HepG2 (cell line): ENCODE results near the gene NUDT3. TPM values are rescaled to one million over a fixed set of nuclear protein-coding genes. Genes with fewer than 3 reads are reported as not detected.
A peak's percentile ranks its signal among the peaks of the same experiment; 100 is the strongest.

Experiments used
- CHCHD3 ChIP-seq: sonication (generic); formaldehyde crosslinking; IDR thresholded peaks from 2 replicates; pipeline ENCODE4 v1.8.0; 2022; ENCODE audit warnings: mild to moderate bottlenecking, missing genetic modification reagents, moderate library complexity
- ELF4 ChIP-seq: sonication (generic); formaldehyde crosslinking; IDR thresholded peaks from 2 replicates; pipeline ENCODE4 v1.5.0; 2020; ENCODE audit warnings: missing genetic modification reagents, mild to moderate bottlenecking, moderate library complexity, borderline replicate concordance
- FOXO1 ChIP-seq: sonication (generic); formaldehyde crosslinking; IDR thresholded peaks from 2 replicates; pipeline ENCODE4 v1.4.0; 2020; ENCODE audit warnings: missing genetic modification reagents
- FOXP4 ChIP-seq: sonication (generic); formaldehyde crosslinking; IDR thresholded peaks from 2 replicates; pipeline ENCODE4 v1.4.0; 2020; ENCODE audit warnings: missing genetic modification reagents
- GMEB1 ChIP-seq: sonication (generic); formaldehyde crosslinking; IDR thresholded peaks from 2 replicates; pipeline ENCODE4 v1.5.1; 2020; ENCODE audit warnings: missing genetic modification reagents, mild to moderate bottlenecking, borderline replicate concordance
- PHB2 ChIP-seq: fragments of 450-650 bp; IDR thresholded peaks from 2 replicates; pipeline ENCODE4 v1.6.1; 2018; ENCODE audit not compliant: partially characterized antibody
- PPARG ChIP-seq: conservative IDR thresholded peaks from 2 replicates; pipeline ENCODE4 v1.6.1; 2016; ENCODE audit warnings: missing biosample characterization, missing genetic modification reagents
- RBM22 ChIP-seq: fragments of 200-400 bp; formaldehyde crosslinking; optimal IDR thresholded peaks from 2 replicates; pipeline ENCODE3; 2017; ENCODE audit warnings: mild to moderate bottlenecking, low read length, moderate library complexity
- SMAD1 ChIP-seq: sonication (generic); formaldehyde crosslinking; IDR thresholded peaks from 2 replicates; pipeline ENCODE4 v1.4.0; 2020; ENCODE audit warnings: missing genetic modification reagents, low read depth, mild to moderate bottlenecking, borderline replicate concordance
- YY1 ChIP-seq: IDR thresholded peaks from 2 replicates; pipeline ENCODE4 v1.6.1; 2011; ENCODE audit warnings: low read length, low read depth, moderate library complexity, mild to moderate bottlenecking; ENCODE audit not compliant: insufficient read depth, insufficient replicate concordance
- ZFP36L1 ChIP-seq: sonication (generic); formaldehyde crosslinking; IDR thresholded peaks from 2 replicates; pipeline ENCODE4 v1.8.0; 2022; ENCODE audit warnings: mild to moderate bottlenecking, missing genetic modification reagents, moderate library complexity
- ZNF207 ChIP-seq: fragments of 450-650 bp; IDR thresholded peaks from 2 replicates; pipeline ENCODE4 v1.6.1; 2016; ENCODE audit warnings: antibody characterized with exemption, borderline replicate concordance
- ZNF367 ChIP-seq: sonication (generic); formaldehyde crosslinking; IDR thresholded peaks from 2 replicates; pipeline ENCODE4 v1.4.0; 2020; ENCODE audit warnings: missing genetic modification reagents, borderline replicate concordance
- ZNF749 ChIP-seq: sonication (generic); formaldehyde crosslinking; IDR thresholded peaks from 2 replicates; pipeline ENCODE4 v1.8.0; 2022; ENCODE audit warnings: mild to moderate bottlenecking, missing genetic modification reagents, moderate library complexity, borderline replicate concordance
- ZNF766 ChIP-seq: sonication (generic); formaldehyde crosslinking; IDR thresholded peaks from 2 replicates; pipeline ENCODE4 v1.5.0; 2020; ENCODE audit warnings: missing genetic modification reagents, borderline replicate concordance
- polyA plus RNA-seq, 8 experiments: library from polyadenylated mRNA; depleted of rRNA in 3 of 8; stranded (reverse) in 7 of 8; unstranded in 1 of 8; fragments of >200 nt; fragmentation: Illumina TruSeq in 4 of 8; extraction: Trizol in 4 of 8; gene quantifications; 2 replicates each; pipeline versions ENCODE4 v1.2.1 to v1.2.3, GENCODE V29; 2011 to 2016; ENCODE audit warnings: low read depth in 4 of 8, missing spikeins in 1 of 8, mixed read lengths in 1 of 8; ENCODE audit not compliant: insufficient read depth in 1 of 8
- total RNA-seq, 5 experiments: library from RNA; depleted of rRNA; stranded (reverse); fragments of >200 nt; fragmentation: Illumina TruSeq; extraction: Trizol; gene quantifications; 2 replicates each; pipeline ENCODE4 v1.2.3, GENCODE V29; 2016; ENCODE audit warnings: low read depth in 1 of 5
- TF ChIP-seq, protein P1 (sequence below): sonication (generic); formaldehyde crosslinking; IDR thresholded peaks from 2 replicates; pipeline ENCODE4 v1.4.0; 2020; ENCODE audit warnings: mild to moderate bottlenecking, missing genetic modification reagents

The NUDT3 gene
- total and polyA plus RNA-seq, 2 of the 13 experiments (the other 11 are each of a cell fraction or from before 2014, with no cell fraction given), result 20.2 to 20.6 TPM

DNA sequence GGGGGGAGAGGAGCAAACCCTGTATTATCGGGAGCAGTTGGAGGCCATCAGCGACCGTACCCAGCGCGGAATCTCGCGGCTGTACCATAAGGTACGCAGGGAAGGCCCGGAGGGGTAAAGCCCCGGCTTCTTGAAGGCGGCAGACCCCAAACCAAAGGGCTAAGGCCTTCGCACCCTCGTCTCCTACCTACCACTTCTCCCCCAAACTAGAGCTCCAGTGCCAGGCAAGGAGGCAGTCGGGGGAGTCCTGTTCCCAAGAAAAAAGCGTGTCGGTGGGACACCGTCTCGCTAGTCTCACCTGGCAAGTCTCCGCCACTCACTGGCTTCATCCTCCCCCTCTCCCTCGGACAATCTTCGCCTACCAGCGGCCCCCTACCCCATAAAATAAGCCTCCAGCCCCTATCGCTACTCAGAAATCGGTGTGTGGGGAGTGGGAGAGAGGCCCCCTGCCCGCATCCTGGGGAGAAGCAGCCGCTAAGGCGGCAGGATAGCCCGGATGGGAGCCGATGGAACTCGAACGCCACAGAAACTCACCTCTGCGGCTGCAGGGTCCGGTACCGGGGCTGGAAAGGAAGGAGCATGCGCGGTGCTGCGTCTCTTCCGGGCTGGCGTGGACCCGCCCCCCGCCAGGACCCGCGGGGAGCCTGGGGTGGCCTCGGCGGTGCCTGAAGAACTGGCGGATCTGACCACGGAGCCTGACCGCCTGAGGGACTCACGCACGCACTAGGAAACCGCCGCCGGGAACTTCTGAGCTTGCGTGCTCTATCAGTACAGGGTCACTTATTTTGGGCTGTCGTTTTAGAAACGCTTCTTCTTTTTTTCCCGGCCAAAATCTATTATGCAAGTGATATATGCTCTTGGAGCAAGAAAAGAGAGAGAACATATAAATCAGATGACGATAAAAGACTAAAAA, 33.3 kb upstream of the NUDT3 start, which contains the start of gene RPS10 (continued):
- TF ChIP-seq PPARG (no peak; the same call in 1 of the 2 replicates), ZNF367 (CRISPR knock-in tag) (no peak), SMAD1 (CRISPR knock-in tag) (peak; percentile 90; the same call in 1 of the 2 replicates), ELF4 (CRISPR knock-in tag) (peak; percentile 87), RBM22 (peak; percentile 75), ZNF207 (no peak), CHCHD3 (0 out of 2 replicates have a peak, but pooled peaks have one; percentile 59), ZFP36L1 (CRISPR knock-in tag) (0 out of 2 replicates have a peak, but pooled peaks have one; percentile 46), PHB2 (no peak), ZNF749 (CRISPR knock-in tag) (no peak), FOXP4 (CRISPR knock-in tag) (no peak), FOXO1 (CRISPR knock-in tag) (peak; percentile 18; the same call in 1 of the 2 replicates), YY1 (peak; percentile 54), ZNF766 (CRISPR knock-in tag) (0 out of 2 replicates have a peak, but pooled peaks have one; percentile 75), GMEB1 (CRISPR knock-in tag) (peak; percentile 90)
- TF ChIP-seq, protein P1, sequence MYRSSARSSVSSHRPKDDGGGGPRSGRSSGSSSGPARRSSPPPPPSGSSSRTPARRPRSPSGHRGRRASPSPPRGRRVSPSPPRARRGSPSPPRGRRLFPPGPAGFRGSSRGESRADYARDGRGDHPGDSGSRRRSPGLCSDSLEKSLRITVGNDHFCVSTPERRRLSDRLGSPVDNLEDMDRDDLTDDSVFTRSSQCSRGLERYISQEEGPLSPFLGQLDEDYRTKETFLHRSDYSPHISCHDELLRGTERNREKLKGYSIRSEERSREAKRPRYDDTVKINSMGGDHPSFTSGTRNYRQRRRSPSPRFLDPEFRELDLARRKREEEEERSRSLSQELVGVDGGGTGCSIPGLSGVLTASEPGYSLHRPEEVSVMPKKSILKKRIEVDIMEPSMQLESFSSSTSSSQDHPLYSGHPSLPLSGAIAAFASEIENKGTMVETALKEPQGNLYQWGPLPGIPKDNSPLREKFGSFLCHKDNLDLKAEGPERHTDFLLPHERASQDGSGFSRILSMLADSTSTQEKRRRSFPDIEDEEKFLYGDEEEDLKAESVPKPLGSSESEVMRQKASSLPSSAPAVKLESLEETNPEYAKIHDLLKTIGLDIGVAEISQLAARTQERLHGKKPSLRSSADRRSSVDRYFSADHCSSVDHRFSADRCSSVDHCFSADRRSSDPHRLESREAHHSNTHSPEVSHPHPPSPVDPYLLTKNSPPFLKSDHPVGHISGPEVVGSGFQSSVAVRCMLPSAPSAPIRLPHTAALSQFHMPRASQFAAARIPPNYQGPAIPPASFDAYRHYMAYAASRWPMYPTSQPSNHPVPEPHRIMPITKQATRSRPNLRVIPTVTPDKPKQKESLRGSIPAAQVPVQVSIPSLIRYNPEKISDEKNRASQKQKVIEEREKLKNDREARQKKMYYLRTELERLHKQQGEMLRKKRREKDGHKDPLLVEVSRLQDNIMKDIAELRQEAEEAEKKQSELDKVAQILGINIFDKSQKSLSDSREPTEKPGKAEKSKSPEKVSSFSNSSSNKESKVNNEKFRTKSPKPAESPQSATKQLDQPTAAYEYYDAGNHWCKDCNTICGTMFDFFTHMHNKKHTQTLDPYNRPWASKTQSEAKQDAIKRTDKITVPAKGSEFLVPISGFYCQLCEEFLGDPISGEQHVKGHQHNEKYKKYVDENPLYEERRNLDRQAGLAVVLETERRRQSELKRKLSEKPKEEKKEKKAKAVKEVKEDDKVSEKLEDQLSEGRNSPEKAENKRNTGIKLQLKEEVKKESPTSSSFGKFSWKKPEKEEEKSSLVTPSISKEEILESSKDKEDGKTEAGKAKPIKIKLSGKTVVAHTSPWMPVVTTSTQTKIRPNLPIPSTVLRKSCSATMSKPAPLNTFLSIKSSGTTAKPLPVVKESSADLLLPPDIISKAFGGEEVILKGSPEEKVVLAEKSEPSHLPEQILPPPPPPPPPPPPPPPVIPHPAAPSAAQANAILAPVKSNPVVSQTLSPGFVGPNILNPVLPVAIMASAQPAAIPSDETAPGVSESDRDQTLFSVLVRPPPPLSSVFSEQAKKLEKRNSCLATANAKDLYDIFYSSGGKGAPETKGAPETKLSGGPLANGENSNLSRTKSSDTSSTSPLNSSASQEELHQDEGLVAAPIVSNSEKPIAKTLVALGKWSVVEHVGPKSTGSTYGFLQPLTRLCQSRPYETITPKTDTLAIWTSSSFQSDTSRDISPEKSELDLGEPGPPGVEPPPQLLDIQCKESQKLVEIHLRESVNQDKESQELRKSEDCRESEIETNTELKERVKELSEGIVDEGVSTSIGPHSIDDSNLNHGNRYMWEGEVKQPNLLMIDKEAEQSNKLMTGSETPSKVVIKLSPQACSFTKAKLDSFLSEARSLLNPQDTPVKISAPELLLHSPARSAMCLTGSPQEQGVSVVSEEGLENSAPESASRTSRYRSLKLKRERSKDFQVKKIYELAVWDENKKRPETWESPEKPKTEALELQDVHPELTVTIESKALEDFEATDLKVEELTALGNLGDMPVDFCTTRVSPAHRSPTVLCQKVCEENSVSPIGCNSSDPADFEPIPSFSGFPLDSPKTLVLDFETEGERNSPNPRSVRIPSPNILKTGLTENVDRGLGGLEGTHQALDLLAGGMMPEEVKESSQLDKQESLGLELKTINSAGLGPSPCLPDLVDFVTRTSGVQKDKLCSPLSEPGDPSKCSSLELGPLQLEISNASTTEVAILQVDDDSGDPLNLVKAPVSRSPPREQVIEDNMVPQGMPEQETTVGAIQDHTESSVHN, result no peak
